Measurements from ENCODE around the gene TANC1.

DNA sequence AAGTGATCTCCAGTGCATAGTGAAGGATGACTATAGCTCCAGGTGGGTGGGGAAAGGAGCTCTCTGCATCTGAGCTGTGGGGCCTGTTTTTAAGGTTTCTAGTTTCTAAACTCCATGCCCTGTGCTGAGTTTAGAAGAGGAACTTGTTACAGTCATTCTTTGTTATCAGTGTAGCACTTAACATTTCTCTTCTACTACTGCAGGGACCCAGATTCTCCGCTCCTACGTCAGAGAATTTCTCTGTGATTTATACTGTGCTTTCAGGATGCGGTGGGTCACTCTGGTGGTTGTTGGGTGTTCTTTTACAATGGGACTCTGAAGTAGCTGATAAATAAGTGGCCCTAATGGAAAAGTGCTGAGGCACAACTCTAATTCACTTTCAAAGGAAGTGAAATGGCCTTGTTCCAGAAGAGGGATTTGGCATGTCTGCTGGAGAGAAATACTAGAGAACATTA is 196.0 kb downstream of the TANC1 start:
- TF ChIP-seq CTCF (IDR thresholded peaks at IDR 0.05) (no peak), ZFX (IDR thresholded peaks at IDR 0.05; ENCODE audit: borderline replicate concordance) (no peak)
